ENCODE measurements around the gene STXBP5.

The STXBP5 gene

GRCh38 chr6:147274012-147274411 is 69.8 kb downstream of the STXBP5 start:
- no peak overlapping the region for H3K4me3 ChIP-seq (ENCODE audit: low read length)
- TF ChIP-seq CTCF (conservative IDR thresholded peaks at IDR 0.05; ENCODE audit: low read length): no peak
- no peak for DNase-seq (ENCODE audit: low read depth)

- no peak overlapping the region for H3K4me3 ChIP-seq (ENCODE audit: low read length)
- TF ChIP-seq CTCF (conservative IDR thresholded peaks at IDR 0.05; ENCODE audit: low read length): no peak
- no peak for DNase-seq (ENCODE audit: low read depth)
These were observed 70.6 kb downstream of the STXBP5 start for GRCh38 chr6:147274776-147275175.

GRCh38 chr6:147278891-147279290 is 74.7 kb downstream of the STXBP5 start:
- TF ChIP-seq CTCF (conservative IDR thresholded peaks at IDR 0.05; ENCODE audit: low read length): no peak
- DNase-seq (ENCODE audit: low read depth): no peak
- no peak overlapping the region for H3K4me3 ChIP-seq (ENCODE audit: low read length)

GRCh38 chr6:147279427-147279826 is 75.2 kb downstream of the STXBP5 start:
- TF ChIP-seq CTCF (conservative IDR thresholded peaks at IDR 0.05; ENCODE audit: low read length): no peak
- H3K4me3 ChIP-seq (ENCODE audit: low read length): no peak overlapping the region
- DNase-seq (ENCODE audit: low read depth): peak; percentile 81

- H3K4me3 ChIP-seq (ENCODE audit: low read length): no peak overlapping the region
- no peak for DNase-seq (ENCODE audit: low read depth)
- no peak for TF ChIP-seq CTCF (conservative IDR thresholded peaks at IDR 0.05; ENCODE audit: low read length)
These were observed 77.8 kb downstream of the STXBP5 start for GRCh38 chr6:147281895-147282565.

GRCh38 chr6:147282566-147282959 is 78.3 kb downstream of the STXBP5 start:
- DNase-seq (ENCODE audit: low read depth): no peak
- H3K4me3 ChIP-seq (ENCODE audit: low read length): no peak overlapping the region
- TF ChIP-seq CTCF (conservative IDR thresholded peaks at IDR 0.05; ENCODE audit: low read length): no peak

GRCh38 chr6:147283460-147283859 is 79.2 kb downstream of the STXBP5 start:
- DNase-seq (ENCODE audit: low read depth): peak; percentile 73
- H3K4me3 ChIP-seq (ENCODE audit: low read length): no peak overlapping the region
- no peak for TF ChIP-seq CTCF (conservative IDR thresholded peaks at IDR 0.05; ENCODE audit: low read length)

Measured in AG10803 (cell line).